Smooth muscle cell (in vitro differentiated cells): ENCODE results near the gene ENPP6. TPM values are rescaled to one million over a fixed set of nuclear protein-coding genes. Genes with fewer than 3 reads are reported as not detected.

Source experiments
- DNase-seq: peaks from one replicate; lab custom pipeline; 2025; ENCODE audit not compliant: unreplicated experiment; lab: John Stamatoyannopoulos, UW
- H2AFZ ChIP-seq: fragments of 200-600 bp; sonication (generic); 2 replicates; pipeline ENCODE4 v1.6.0; 2016; ENCODE audit warnings: antibody characterized with exemption, low read depth, mild to moderate bottlenecking
- H3F3A ChIP-seq: fragments of 200-600 bp; sonication (generic); 2 replicates; pipeline ENCODE4 v1.6.0; 2017; ENCODE audit warnings: antibody characterized with exemption, low read depth
- H3K27ac ChIP-seq: fragments of 200-600 bp; sonication (generic); 2 replicates; pipeline ENCODE4 v1.5.1; 2016; ENCODE audit warnings: low read depth, mild to moderate bottlenecking
- H3K27me3 ChIP-seq: fragments of 200-600 bp; sonication (generic); 2 replicates; pipeline ENCODE4 v1.6.1; 2016; ENCODE audit warnings: low read depth, mild to moderate bottlenecking
- H3K36me3 ChIP-seq: fragments of 200-600 bp; sonication (generic); 2 replicates; pipeline ENCODE4 v1.5.1; 2016; ENCODE audit warnings: low read depth
- H3K4me1 ChIP-seq: fragments of 200-600 bp; sonication (generic); 2 replicates; pipeline ENCODE4 v1.5.1; 2016; ENCODE audit warnings: low read depth
- H3K4me2 ChIP-seq: fragments of 200-600 bp; sonication (generic); 2 replicates; pipeline ENCODE4 v1.6.0; 2016; ENCODE audit warnings: mild to moderate bottlenecking
- H3K4me3 ChIP-seq: fragments of 200-600 bp; sonication (generic); 2 replicates; pipeline ENCODE4 v1.5.1; 2016; ENCODE audit warnings: mild to moderate bottlenecking
- H3K79me2 ChIP-seq: fragments of 200-600 bp; sonication (generic); 2 replicates; pipeline ENCODE4 v1.6.0; 2016; ENCODE audit warnings: low read depth, mild to moderate bottlenecking
- H3K9ac ChIP-seq: fragments of 200-600 bp; sonication (generic); 2 replicates; pipeline ENCODE4 v1.6.0; 2016; ENCODE audit warnings: low read depth
- H3K9me3 ChIP-seq: fragments of 200-600 bp; sonication (generic); replicated peaks from 2 replicates; pipeline ENCODE4 v1.5.1; 2016; ENCODE audit warnings: low read depth
- H4K20me1 ChIP-seq: fragments of 200-600 bp; sonication (generic); 2 replicates; pipeline ENCODE4 v1.6.0; 2016; ENCODE audit warnings: low read depth
- CTCF ChIP-seq: fragments of 200-600 bp; sonication (generic); IDR thresholded peaks from 2 replicates; pipeline ENCODE4 v1.5.1; 2017; ENCODE audit warnings: borderline replicate concordance, mild to moderate bottlenecking, antibody characterized with exemption; ENCODE audit not compliant: insufficient read depth, poor library complexity, severe bottlenecking
- WGBS: methylation state at CpG from one replicate; pipeline ENCODE4 v1.1.7; 2016; ENCODE audit warnings: low lambda C conversion rate; 5-methylcytosine and 5-hydroxymethylcytosine counted together
- polyA plus RNA-seq: library from polyadenylated mRNA; unstranded; fragments of >200 nt; fragmentation: Nextera tagmentation; extraction: Ambion mirVana; gene quantifications from 2 replicates; pipeline ENCODE4 v1.2.1, GENCODE V29; 2016
- total RNA-seq: library from RNA; depleted of rRNA; stranded (reverse); fragments of >200 nt; gene quantifications from 2 replicates; pipeline ENCODE4 v1.2.3, GENCODE V29; 2014

ENPP6 gene
- total and polyA plus RNA-seq, 2 experiments from 2014 or later, result not detected

- Histone ChIP-seq H3K9ac (no peak overlapping the region), H3K27ac (no peak overlapping the region)
These were observed 42.8 kb downstream of the ENPP6 start for GRCh38 chr4:184174571-184175488.

GRCh38 chr4:184171011-184171410, 46.7 kb downstream of the ENPP6 start:
- Histone ChIP-seq H3K4me2 (no peak overlapping the region), H3K4me3 (no peak overlapping the region), H3K9me3 (no peaks in the 10 kb centered on the region), H2AFZ (no peak overlapping the region), H3K36me3 (no peaks in the 10 kb centered on the region), H3K27ac (no peak overlapping the region), H3K79me2 (no peaks in the 10 kb centered on the region), H3K27me3 (peaks cover 18% of the 10 kb centered on the region), H4K20me1 (no peaks in the 10 kb centered on the region), H3K4me1 (peaks cover 3% of the 10 kb centered on the region), H3F3A (no peaks in the 10 kb centered on the region), H3K9ac (no peak overlapping the region)
- 11% methylated on average over 1 of the region's 1 CpG for whole genome bisulfite sequencing
- no peak for TF ChIP-seq CTCF
- DNase-seq, result no peak

More at GRCh38 chr4:184174571-184175488, 42.8 kb downstream of the ENPP6 start:
- no peaks in the 10 kb centered on the region for H4K20me1 ChIP-seq
- TF ChIP-seq CTCF, result no peak
- no peak overlapping the region for H2AFZ ChIP-seq
- H3K27me3 ChIP-seq, result no peaks in the 10 kb centered on the region
- H3K4me3 ChIP-seq, result no peak overlapping the region
- no peaks in the 10 kb centered on the region for H3K79me2 ChIP-seq
- no peaks in the 10 kb centered on the region for H3K4me1 ChIP-seq
- H3K4me2 ChIP-seq, result no peak overlapping the region
- no peaks in the 10 kb centered on the region for H3F3A ChIP-seq
- WGBS, result 95% methylated on average over 15 of the region's 16 CpGs
- DNase-seq, result no peak
- no peaks in the 10 kb centered on the region for H3K36me3 ChIP-seq
- H3K9me3 ChIP-seq, result no peaks in the 10 kb centered on the region

- TF ChIP-seq CTCF, result no peak
- Histone ChIP-seq H3F3A (no peaks in the 10 kb centered on the region), H2AFZ (no peak overlapping the region), H3K27ac (no peak overlapping the region), H3K4me2 (no peak overlapping the region), H3K4me3 (no peak overlapping the region), H3K79me2 (no peaks in the 10 kb centered on the region), H3K36me3 (no peaks in the 10 kb centered on the region), H3K9me3 (no peaks in the 10 kb centered on the region), H3K9ac (no peak overlapping the region), H3K4me1 (peaks cover 3% of the 10 kb centered on the region), H3K27me3 (peaks cover 21% of the 10 kb centered on the region), H4K20me1 (no peaks in the 10 kb centered on the region)
- 78% methylated on average over 13 of the region's 17 CpGs for WGBS
- no peak for DNase-seq
These were observed 48.3 kb downstream of the ENPP6 start for GRCh38 chr4:184169225-184169867.
